ENCODE measurements around the gene LRRC61.
"Not testable (repeated sequence)": the region's sequence is repeated elsewhere in the genome, so short reads cannot be mapped to it uniquely, and the experiment has no call there.

Gene LRRC61

DNA sequence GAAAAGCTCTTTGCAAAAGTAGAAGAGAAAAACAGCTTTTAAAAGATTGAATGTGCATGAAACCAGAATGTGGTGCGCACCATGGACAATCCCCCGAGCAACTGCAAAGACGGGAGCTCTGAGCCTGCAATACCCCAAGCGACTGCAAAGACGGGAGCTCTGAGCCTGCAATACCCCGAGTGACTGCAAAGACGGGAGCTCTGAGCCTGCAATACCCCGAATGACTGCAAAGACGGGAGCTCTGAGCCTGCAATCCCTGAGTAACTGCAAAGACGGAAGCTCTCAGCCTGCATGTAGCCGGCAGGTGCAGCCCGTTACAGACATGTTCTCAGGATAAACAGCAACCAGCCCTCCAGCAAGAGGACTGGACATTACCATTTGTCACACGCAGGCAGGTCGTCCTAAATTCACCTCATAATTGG, 62.2 kb downstream of the LRRC61 start:
- DNase-seq = no peak

DNA sequence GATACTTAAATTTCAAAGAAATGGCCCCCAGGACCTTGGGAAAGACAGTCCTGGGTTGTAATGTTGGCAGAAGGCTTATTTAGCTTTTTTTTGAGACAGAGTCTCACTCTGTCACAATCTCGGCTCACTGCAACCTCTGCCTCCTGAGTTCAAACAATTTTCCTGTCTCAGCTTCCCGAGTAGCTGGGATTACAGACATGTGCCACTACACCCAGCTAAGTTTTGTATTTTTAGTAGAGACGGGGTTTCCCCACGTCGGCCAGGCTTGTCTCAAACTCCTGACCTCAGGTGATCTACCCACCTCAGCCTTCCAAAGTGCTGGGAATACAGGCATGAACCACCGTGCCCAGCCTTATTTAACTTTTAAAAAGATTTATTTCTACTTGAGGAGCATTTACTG, 62.7 kb downstream of the LRRC61 start:
- DNase-seq = not testable (repeated sequence)

Measured in CD4-positive, alpha-beta T cell treated with Interleukin-6 for 4 hours (primary cell).